Fibroblast of lung (primary cell): ENCODE results near the gene LARP1.

Source experiments
- EZH2 ChIP-seq: IDR thresholded peaks from 2 replicates; pipeline ENCODE4 v1.5.1; 2012; ENCODE audit warnings: low read length, control low read depth, mild to moderate bottlenecking; ENCODE audit errors: missing control alignments
- TF ChIP-seq, protein P1 (sequence below), 2 donors: IDR thresholded peaks in 1 of 2; conservative IDR thresholded peaks in 1 of 2; 1 replicate in 1 of 2; 2 replicates in 1 of 2; pipeline ENCODE4 v1.5.1; 2011 to 2012; ENCODE audit warnings: low read length in 2 of 2, control low read depth in 1 of 2, inconsistent platforms in 1 of 2, low read depth in 1 of 2, mild to moderate bottlenecking in 1 of 2

DNA sequence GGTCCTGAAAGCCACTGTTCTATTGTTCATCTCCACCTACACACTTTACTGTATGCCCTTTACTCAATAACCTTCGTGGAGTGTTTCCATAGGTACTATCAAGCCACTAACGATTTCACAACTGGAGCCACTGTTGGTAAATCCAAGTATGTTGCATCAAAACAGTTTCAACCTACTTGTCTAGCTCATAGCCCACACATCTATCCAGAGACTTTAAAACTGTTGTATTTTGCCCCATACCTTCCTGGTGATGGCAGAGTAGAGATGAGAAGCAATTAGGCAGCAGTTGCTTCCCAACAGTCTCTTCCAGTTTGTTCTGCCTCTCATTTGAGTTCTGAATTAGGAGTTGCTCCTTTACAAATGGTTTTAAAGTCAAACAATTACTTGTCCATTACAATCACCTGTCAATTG lies 94.6 kb downstream of the LARP1 start:
- TF ChIP-seq, protein P1, sequence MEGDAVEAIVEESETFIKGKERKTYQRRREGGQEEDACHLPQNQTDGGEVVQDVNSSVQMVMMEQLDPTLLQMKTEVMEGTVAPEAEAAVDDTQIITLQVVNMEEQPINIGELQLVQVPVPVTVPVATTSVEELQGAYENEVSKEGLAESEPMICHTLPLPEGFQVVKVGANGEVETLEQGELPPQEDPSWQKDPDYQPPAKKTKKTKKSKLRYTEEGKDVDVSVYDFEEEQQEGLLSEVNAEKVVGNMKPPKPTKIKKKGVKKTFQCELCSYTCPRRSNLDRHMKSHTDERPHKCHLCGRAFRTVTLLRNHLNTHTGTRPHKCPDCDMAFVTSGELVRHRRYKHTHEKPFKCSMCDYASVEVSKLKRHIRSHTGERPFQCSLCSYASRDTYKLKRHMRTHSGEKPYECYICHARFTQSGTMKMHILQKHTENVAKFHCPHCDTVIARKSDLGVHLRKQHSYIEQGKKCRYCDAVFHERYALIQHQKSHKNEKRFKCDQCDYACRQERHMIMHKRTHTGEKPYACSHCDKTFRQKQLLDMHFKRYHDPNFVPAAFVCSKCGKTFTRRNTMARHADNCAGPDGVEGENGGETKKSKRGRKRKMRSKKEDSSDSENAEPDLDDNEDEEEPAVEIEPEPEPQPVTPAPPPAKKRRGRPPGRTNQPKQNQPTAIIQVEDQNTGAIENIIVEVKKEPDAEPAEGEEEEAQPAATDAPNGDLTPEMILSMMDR (conservative IDR thresholded peaks at IDR 0.05 in 1 of 2, IDR thresholded peaks at IDR 0.05 in 1 of 2; ENCODE audit: low read depth in 1 of 2, low read length in 2 of 2) = peak in 1 of 2 donors; percentile 18
- TF ChIP-seq EZH2 = no peak
